HG03439 (cell line): Measurements from ENCODE around the gene STK39.
"Not testable (repeated sequence)": the region's sequence is repeated elsewhere in the genome, so short reads cannot be mapped to it uniquely, and the experiment has no call there.

Source experiments
- ATAC-seq: cut with Tn5 transposase; IDR thresholded peaks from one replicate; pipeline ENCODE4 v1.9.1; 2021; ENCODE audit warnings: mild to moderate bottlenecking, moderate library complexity; ENCODE audit not compliant: unreplicated experiment

The STK39 gene

DNA sequence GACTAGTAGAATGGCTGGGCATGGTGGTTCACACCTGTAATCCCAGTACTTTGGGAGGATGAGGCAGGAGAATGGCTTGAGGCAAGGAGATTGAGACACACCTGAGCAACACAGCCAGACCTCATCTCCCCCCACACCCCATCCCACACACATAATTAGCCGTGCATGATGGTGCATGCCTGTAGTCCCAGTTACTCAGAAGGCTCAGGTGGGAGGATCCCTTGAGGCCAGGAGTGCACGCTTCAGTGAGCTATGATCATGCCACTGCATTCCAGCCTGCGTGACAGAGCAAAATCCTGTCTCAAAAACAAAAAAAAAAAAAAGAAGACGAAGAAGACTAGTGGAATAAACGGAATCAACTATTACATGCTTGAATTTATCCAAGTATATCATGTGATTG, 150.0 kb downstream of the STK39 start:
- no peak for ATAC-seq

DNA sequence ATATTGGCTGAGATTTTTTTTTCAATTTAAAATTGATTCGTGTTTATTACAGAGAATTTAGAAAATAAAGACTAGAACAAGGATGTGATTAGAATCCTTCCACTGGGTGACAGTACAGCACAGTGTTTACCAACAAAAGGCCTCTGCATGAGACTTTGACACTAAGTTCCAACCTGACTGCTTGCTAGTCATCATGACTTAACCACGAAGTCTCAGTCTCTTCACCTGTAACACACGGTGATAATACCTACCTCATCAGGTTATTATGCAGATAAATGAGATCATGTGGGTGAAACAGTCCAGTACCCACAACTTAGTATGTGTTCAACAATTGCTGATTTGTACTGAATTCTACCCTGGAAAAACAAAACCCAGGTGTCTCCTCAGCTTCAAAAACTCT, 151.2 kb downstream of the STK39 start:
- no peak for ATAC-seq

DNA sequence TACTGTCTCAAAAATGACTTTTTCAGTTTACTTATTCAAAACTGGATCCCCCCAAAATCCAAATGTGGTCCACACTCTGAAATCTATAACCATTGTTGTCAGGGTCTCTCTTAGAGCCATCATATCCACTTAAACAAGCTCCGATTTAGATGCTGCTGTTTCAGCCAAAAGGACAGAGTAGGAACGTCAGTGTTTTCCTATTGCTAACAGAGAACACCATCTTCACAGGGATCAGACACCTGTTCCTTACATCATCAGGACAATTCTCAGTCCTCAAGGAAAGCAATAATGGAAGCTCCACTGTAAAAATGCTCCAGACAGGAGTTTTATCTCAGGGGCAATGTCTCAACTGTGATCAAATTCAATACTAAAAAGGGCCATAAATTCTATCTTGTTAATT, 155.4 kb downstream of the STK39 start:
- ATAC-seq: no peak

GRCh38 chr2:168090366-168091135, 156.8 kb downstream of the STK39 start:
- ATAC-seq: no peak

- no peak for ATAC-seq
Measured at GRCh38 chr2:168089200-168089599, 158.2 kb downstream of the STK39 start.

DNA sequence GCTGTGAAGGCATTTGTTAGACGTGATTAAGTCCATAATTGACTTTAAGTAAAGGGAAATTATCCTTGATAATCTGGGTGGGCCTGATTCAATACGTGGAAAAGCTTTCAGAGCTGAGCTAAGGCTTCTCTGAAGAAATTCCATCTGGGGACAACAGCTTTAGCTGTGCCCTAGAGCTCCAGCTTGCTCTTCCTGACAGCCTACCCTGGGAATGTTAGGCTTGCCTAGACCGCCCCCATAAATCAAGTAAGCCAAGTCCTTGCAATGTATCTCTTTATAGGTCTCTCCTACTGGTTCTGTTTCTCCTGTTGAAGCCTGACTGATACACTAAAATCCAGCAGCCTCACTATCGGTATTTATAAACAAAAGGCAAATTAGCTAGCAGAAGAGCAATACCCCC, 160.0 kb downstream of the STK39 start:
- no peak for ATAC-seq

- ATAC-seq: no peak
Measured at GRCh38 chr2:168086851-168087250, 160.5 kb downstream of the STK39 start.

- no peak for ATAC-seq
Measured at GRCh38 chr2:168085801-168086361, 161.5 kb downstream of the STK39 start.

GRCh38 chr2:168084288-168084687, 163.1 kb downstream of the STK39 start:
- ATAC-seq: no peak

- not testable (repeated sequence) for ATAC-seq
Measured at GRCh38 chr2:168081452-168081851, 165.9 kb downstream of the STK39 start.

- ATAC-seq: no peak
Measured at GRCh38 chr2:168079236-168079635, 168.2 kb downstream of the STK39 start.

DNA sequence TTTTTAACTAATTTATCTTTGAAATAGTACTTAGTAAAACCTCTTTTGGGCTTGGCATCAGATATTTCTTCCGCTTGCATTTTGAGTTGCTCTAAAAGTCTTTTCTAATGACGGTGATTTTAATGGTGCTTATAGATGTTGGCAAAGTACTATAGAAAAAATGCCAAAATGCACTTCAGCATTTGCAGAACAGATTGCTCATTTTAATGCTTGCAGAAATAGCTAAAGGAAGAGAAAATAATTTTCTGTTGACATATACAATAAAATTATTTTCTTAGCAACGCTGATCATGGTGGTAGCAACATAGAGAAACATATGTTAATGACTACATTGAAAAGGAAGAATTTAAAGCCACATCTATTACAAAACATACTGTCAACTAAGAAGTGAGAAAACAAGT, 170.7 kb downstream of the STK39 start:
- no peak for ATAC-seq

DNA sequence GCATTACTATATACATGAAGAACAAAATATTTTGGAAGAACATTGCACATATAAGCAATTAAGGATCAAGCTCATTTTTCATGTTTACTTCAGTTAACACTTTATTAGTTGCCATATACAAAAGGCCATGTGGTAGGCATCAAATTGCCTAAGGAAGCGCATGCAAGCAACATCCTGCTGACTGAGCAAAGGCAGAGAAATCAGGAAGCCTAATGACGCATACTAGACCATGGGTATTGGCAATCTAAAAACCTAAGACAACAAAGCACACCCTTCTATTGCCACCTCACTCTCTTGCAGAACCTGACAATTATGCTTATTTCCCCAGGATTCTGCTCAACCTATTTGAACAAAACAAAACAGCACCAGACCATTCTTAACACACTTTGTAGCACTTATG, 171.9 kb downstream of the STK39 start:
- no peak for ATAC-seq

- ATAC-seq: no peak
Measured at GRCh38 chr2:168072626-168073303, 174.6 kb downstream of the STK39 start.

GRCh38 chr2:168064011-168064998, 183.1 kb downstream of the STK39 start:
- no peak for ATAC-seq

- no peak for ATAC-seq
Measured at GRCh38 chr2:168062936-168063335, 184.5 kb downstream of the STK39 start.

- ATAC-seq: no peak
Measured at GRCh38 chr2:168062054-168062453, 185.3 kb downstream of the STK39 start.

DNA sequence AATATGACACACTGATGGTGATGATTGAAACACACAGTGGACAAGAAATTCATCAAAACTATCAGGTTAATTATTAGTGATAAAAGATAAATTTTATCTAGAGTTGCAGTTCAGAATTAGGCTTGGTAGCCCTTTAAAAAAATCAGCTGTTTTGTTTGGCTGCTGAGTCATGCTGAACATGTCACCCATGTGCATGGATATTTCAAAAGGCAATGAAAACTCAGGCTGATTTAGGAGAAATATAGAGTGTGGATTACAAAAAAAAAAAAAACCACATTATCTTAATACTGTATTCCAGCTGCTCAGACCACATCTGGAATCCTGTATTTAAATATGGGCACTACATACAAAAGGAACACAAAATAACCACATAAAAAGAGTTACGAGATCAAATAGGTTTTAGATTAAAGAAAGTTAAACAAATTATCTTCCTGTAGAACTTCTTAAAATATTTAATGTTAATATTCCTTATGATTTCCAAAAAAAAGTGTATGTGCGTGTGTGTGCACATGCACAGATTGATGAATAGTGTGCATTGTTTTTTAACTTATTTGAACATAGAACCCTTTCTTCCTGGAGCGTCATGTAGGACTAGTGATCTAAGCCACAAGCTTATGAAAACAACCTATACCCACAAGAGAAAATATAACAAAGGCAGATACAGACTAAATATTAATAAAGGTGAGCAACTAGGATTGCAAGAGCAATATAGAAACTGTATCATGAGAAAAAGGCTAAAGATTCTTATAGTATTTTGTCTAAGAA, 186.2 kb downstream of the STK39 start:
- ATAC-seq: no peak

GRCh38 chr2:168059758-168060157, 187.6 kb downstream of the STK39 start:
- no peak for ATAC-seq

- no peak for ATAC-seq
Measured at GRCh38 chr2:168058675-168059074, 188.7 kb downstream of the STK39 start.
